Ascending aorta (tissue), 2 donors: ENCODE measurements around the gene SHLD1. TPM values are rescaled to one million over a fixed set of nuclear protein-coding genes. Genes with fewer than 3 reads are reported as not detected.

Experiments
- DNase-seq, 2 donors: peaks; one replicate each; pipeline ENCODE4 v3.0.0-alpha.2; 2019; ENCODE audit warnings: low spot score in 2 of 2
- H3K27ac ChIP-seq, 2 donors: fragments of 200-600 bp; sonication (generic); one replicate each; pipeline ENCODE4 v1.5.1; 2016 to 2017; ENCODE audit warnings: mild to moderate bottlenecking in 1 of 2
- H3K27me3 ChIP-seq: fragments of 200-600 bp; sonication (generic); one replicate; pipeline ENCODE4 v1.5.1; 2017
- H3K36me3 ChIP-seq, 2 donors: fragments of 200-600 bp; sonication (generic); one replicate each; pipeline ENCODE4 v1.5.1; 2016
- H3K4me1 ChIP-seq, 2 donors: fragments of 200-600 bp; sonication (generic); one replicate each; pipeline ENCODE4 v1.5.1; 2016 to 2017; ENCODE audit warnings: mild to moderate bottlenecking in 1 of 2
- H3K4me3 ChIP-seq, 2 donors: fragments of 200-600 bp; sonication (generic); one replicate each; pipeline ENCODE4 v1.5.1; 2016 to 2017; ENCODE audit warnings: mild to moderate bottlenecking in 1 of 2
- H3K9me3 ChIP-seq, 2 donors: fragments of 200-600 bp; sonication (generic); one replicate each; pipeline ENCODE4 v1.5.1; 2016
- CTCF ChIP-seq, 3 experiments: fragments of 200-600 bp in 2 of 3; fragments of 450-650 bp in 1 of 3; sonication (generic) in 2 of 3; IDR thresholded peaks; one replicate each; pipeline ENCODE4 v1.5.1; 2016 to 2019; ENCODE audit warnings: antibody characterized with exemption in 3 of 3, mild to moderate bottlenecking in 1 of 3, moderate library complexity in 1 of 3
- intact Hi-C: fragments of 100-400 bp; cut with DNase I; formaldehyde crosslinking; loops from one replicate; pipeline ENCODE4 v1.15.1; 2023
- total RNA-seq: library from RNA; depleted of rRNA; stranded (reverse); fragments of >200 nt; gene quantifications from one replicate; pipeline ENCODE4 v1.1.0, GENCODE V29; 2016

Gene SHLD1
- total RNA-seq, 1 donor from 2014 or later, result not detected

DNA sequence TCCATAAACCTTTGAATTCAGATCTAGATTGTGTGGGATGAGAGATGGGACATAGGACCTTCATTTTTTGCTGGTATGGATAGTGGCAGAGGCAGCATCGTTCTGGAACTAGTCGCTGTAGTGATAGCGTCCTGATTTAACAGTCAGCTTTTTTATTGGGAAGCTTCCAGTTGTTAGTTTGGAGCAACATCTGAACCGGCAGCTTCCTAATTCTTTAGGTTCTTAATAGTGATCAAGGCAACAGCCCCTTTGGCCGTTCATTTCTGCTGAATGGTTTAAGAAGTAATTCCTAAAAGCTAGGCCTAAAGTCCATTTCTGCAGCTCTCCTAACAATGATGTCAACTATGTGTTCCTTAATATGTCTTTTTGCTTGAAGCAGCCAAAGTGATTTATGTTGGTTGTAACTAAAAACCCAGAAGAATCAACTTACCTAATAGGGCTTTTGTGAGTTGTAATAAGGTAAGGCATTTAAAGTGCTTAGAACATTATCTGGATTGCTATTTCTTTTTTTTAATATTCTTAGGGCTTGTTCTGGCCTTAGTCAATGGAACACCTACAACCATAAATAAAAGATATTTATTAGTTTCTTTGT is 90.3 kb downstream of the SHLD1 start:
- H3K9me3 ChIP-seq, result no peaks in the 10 kb centered on the region
- H3K4me3 ChIP-seq, result no peak overlapping the region
- H3K27me3 ChIP-seq, result no peaks in the 10 kb centered on the region
- H3K4me1 ChIP-seq, result peaks cover 0 to 3% of the 10 kb centered on the region in 2 donors
- no peak for TF ChIP-seq CTCF (IDR thresholded peaks at IDR 0.05)
- intact Hi-C loops, result no loop called here
- no peak for DNase-seq
- H3K27ac ChIP-seq, result no peak overlapping the region
- no peaks in the 10 kb centered on the region for H3K36me3 ChIP-seq

DNA sequence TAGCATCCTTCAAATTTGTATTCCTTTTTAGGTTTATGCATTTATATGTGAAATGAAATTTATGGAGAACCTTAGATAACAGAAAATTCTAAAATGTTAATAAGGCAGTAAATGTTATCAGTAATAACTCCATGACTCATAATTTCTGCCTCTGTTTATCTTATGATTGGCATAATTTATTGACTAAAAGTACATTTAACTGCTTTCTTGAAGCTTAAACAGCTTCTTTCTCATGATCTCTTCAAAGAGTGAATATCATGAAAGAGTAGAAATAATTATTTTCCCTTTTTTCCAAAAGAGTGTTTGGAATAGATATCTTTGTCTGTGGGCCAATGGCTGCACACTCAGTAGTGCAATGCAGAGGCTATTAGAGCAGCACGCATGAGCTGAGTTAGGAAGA is 91.3 kb downstream of the SHLD1 start:
- H3K27ac ChIP-seq, result no peak overlapping the region
- TF ChIP-seq CTCF (IDR thresholded peaks at IDR 0.05), result no peak
- intact Hi-C loops, result no loop called here

DNA sequence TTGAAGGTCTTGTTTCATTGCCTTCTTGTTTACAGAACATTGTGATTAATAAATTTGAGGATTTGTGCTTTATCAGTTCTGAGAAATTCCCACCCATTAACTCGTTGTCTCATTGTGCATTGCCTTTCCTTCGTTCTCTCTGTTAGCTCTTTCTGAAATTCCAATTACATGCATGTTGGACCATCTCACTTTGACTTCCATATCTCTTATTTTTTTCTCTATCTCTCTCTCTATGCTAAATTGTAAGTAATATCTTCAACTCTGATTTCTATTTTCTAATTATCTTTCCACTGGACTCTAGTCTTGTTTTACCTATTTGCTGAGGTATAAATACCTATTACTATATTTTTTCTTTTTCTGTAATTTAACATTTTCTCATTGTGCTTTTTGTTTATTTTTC is 92.3 kb downstream of the SHLD1 start:
- Histone ChIP-seq H3K4me1 (no peaks in the 10 kb centered on the region), H3K27ac (no peak overlapping the region), H3K9me3 (no peaks in the 10 kb centered on the region), H3K27me3 (no peaks in the 10 kb centered on the region), H3K36me3 (no peaks in the 10 kb centered on the region), H3K4me3 (no peak overlapping the region)
- no peak for TF ChIP-seq CTCF (IDR thresholded peaks at IDR 0.05)
- no peak for DNase-seq
- intact Hi-C loops, result no loop called here

More for the DNA sequence above, 91.3 kb downstream of the SHLD1 start:
- H3K36me3 ChIP-seq, result no peaks in the 10 kb centered on the region
- DNase-seq, result no peak
- no peaks in the 10 kb centered on the region for H3K27me3 ChIP-seq
- H3K4me1 ChIP-seq, result no peaks in the 10 kb centered on the region
- no peaks in the 10 kb centered on the region for H3K9me3 ChIP-seq
- no peak overlapping the region for H3K4me3 ChIP-seq

DNA sequence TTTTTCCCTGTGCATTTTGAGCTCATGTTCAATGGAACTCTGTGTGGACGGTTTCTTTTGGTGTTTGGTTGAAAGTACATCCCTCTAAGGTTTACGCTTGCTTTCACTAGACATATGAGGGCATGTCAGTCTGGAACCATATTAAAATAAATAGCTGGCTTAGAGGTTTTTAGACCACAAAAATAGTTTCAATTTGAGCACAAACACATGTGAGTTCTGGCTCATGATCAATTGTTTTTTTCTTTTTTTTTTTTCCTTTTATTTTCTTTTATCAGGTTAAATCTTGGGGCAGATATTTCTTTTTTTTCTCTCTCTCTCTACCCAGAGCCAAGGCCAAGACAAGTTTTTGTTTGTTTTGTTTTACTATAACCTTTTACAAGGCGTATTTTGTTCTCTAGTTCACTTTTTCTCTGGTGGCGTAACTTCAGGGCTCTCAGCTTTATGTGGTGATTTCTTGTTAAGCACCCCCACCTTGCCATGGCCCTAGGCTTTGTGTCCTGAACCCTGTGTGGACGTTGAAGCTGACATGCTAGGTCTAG is 92.9 kb downstream of the SHLD1 start:
- Histone ChIP-seq H3K9me3 (no peaks in the 10 kb centered on the region), H3K4me3 (no peak overlapping the region), H3K27ac (no peak overlapping the region), H3K4me1 (no peaks in the 10 kb centered on the region), H3K36me3 (no peaks in the 10 kb centered on the region), H3K27me3 (no peaks in the 10 kb centered on the region)
- intact Hi-C loops, result no loop called here
- TF ChIP-seq CTCF (IDR thresholded peaks at IDR 0.05), result no peak
- no peak for DNase-seq

GRCh38 chr20:5844063-5844681 is 94.0 kb downstream of the SHLD1 start:
- H3K4me1 ChIP-seq, result no peaks in the 10 kb centered on the region
- intact Hi-C loops, result no loop called here
- no peak overlapping the region for H3K4me3 ChIP-seq
- no peaks in the 10 kb centered on the region for H3K36me3 ChIP-seq
- H3K27me3 ChIP-seq, result no peaks in the 10 kb centered on the region
- DNase-seq, result no peak
- no peak for TF ChIP-seq CTCF (IDR thresholded peaks at IDR 0.05)
- H3K9me3 ChIP-seq, result no peaks in the 10 kb centered on the region
- H3K27ac ChIP-seq, result no peak overlapping the region
